ENCODE results near the gene GTF3C6.
"Not testable (repeated sequence)": the region's sequence is repeated elsewhere in the genome, so short reads cannot be mapped to it uniquely, and the experiment has no call there.

Gene GTF3C6

DNA sequence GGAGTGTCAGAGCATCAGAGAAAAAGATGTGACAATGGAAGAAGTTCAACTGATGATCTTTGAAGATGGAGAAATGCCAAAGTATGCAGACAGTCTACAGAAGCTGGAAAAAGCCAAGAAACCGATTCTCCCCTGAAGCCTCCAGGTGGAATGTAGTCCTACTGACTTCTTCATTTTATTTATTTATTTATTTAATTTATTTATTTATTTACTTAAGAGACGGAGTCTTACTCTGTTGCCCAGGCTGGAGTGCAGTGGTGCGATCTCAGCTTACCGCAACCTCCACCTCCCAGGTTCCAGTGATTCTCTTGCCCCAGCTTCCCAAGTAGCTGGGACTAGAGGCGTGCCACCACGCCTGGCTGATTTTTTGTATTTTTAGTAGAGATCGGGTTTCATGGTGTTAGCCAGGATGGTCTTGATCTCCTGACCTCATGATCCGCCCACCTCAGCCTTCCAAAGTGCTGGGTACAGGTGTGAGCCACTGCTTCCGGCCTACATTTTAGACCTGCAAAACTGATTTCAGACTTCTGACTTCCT lies 21.1 kb downstream of the GTF3C6 start:
- no peak for DNase-seq (ENCODE audit: low read depth, low spot score)

- no peak for DNase-seq (ENCODE audit: low read depth, low spot score)
Measured at GRCh38 chr6:110980227-110980626, 21.7 kb downstream of the GTF3C6 start.

DNA sequence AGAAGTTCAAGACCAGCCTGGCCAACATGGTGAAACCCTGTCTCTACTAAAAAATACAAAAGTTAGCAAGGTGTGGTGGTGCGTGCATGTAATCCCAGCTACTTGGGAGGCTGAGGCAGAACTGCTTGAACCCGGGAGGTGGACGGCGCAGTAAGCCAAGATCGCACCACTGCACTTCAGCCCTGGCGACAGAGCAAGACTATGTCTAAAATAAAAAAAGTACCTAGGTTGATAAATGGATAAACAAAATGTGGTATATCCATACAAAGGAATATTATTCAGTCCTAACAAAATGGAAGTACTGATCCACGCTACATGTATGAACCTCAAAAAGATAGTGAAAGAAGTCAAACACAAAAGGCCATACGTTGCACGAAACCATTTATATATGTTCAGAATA lies 22.1 kb downstream of the GTF3C6 start:
- no peak for DNase-seq (ENCODE audit: low read depth, low spot score)

DNA sequence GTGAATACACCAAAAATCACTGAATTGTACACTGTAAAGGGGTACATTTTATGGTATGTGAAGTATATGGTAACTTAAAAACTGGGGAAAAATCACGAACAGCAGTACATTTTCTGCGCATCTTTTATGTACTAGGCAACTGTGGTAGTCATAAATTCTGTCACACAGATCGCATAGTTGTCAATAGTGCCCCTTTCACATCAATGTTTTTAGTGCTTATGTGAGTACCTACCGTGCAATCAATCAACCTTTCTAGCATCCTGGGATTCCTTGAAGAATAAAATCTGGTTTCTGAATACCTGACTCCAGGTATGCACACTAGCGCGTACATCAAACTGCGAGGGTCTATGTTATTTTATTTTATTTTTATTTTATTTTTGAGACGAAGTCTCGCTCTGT lies 22.7 kb downstream of the GTF3C6 start:
- DNase-seq (ENCODE audit: low read depth, low spot score): no peak

- no peak for DNase-seq (ENCODE audit: low read depth, low spot score)
Measured at GRCh38 chr6:110990840-110991576, 32.5 kb downstream of the GTF3C6 start.

- DNase-seq (ENCODE audit: low read depth, low spot score): no peak
Measured at GRCh38 chr6:110996691-110997090, 38.2 kb downstream of the GTF3C6 start.

DNA sequence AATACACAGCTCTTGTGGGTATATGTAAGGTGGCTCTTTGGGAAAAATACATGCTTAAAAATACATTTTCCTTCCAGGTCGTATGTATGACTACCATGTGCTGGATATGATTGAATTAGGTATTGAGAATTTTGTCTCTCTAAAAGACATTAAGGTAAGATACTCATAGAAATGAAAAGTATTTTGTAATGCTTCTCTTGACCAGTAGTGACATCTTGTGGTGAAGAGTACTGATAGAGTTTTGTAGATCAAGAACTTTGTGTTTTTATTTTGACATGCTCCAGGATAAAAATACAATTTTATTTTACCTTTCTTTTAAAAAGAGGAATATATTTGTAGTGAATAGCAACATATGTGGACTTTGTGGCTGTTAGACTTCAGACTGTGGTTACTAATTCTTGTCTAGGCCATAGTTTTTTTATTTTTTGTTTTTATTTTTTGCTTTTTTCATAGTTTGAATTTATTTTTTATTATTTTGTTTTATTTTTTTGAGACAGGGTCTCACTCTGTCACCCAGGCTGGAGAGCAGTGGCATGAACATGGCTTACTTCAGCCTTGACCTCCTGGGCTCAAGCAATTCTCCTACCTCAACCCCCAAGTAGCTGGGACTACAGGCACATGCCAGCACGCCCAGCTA lies 41.2 kb downstream of the GTF3C6 start:
- DNase-seq (ENCODE audit: low read depth, low spot score): no peak

DNA sequence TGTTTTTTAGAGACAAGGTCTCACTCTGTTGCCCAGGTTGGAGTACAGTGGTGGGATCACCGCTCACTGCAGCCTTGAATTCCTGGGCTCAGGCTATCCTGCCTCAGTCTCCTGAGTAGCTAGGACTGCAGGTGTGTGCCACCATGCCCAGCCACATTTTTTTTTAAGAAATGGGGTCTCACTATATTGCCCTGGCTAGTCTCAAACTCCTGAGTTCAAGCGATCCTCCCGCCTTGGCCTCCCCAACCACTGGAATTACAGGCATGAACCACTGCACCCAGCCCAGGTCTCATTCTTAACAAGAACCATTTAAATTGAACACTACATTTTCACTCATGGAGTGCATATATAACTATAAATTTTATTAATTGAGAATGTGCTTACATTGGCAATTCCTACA lies 43.8 kb downstream of the GTF3C6 start:
- DNase-seq (ENCODE audit: low read depth, low spot score): no peak

DNA sequence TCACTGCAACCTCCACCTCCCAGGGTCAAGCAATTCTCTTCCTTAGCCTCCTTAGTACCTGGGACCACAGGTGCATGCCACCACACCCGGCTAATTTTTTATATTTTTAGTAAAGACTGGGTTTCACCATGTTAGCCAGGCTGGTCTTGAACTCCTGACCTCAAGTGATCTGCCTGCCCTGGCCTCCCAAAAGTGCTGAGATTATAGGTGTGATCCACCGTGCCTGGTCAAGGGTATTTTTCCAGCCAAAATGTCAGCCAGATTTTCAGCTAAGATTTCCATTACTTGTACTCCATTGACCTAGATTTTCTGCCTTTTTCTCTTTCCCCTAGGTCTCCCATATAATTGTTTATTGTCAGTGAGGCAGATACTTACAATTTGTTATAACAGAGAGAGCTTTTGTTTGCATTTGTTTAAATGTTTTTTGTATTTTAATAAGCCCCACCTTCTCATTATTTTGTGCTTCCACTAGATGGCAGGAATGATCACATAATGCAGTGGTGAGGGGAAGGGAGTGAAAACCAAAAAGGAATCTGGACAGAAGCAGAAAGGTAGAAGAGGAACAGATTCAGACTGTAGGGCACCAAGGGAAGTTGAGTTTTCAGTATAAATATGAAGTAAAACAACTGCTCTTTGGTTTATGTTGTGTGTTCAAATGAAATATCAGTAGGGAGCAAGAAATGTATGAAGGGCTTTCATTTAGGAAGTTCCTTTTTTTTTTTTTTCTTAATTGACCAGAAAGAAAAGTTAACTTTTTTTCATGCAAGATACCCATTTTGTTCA lies 53.0 kb downstream of the GTF3C6 start:
- DNase-seq (ENCODE audit: low read depth, low spot score): no peak

- no peak for DNase-seq (ENCODE audit: low read depth, low spot score)
Measured at GRCh38 chr6:111012143-111012452, 53.6 kb downstream of the GTF3C6 start.

GRCh38 chr6:111012520-111012919 lies 54.0 kb downstream of the GTF3C6 start:
- not testable (repeated sequence) for DNase-seq (ENCODE audit: low read depth, low spot score)

GRCh38 chr6:111013144-111013915 lies 54.8 kb downstream of the GTF3C6 start:
- no peak for DNase-seq (ENCODE audit: low read depth, low spot score)

DNA sequence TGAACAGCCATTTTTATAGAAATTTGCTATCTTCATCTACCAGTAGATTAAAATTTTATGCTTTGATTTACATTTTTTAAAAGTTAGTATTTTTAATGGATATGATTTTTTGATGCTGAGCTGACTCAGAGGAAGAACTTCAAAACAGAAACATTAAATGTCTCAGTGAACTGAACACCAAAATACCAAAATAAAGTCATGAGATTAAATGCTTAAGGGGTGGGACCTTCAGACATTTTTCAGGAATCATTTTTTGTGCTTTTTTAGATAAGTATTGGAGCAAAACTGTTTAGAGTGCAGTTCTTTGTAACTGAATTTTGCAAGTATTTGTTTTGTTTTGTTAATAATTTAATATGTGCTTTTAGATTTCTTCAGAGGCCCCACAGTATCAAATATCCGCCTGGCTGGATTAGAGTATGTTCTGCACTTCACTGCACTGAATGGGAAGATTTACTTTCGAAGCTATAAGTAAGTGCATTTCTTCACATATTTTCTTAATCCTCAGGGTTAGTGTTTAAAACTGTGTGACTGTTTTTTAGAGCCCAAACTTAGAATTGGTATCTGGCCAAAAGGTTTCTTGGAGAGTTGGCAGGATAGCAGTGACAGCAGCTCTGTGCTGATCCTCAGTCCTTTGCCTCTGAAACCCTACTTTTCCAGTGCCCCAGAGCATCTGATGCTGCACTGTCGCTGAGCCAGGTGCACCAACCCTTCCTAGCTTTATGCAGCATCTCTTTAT lies 57.1 kb downstream of the GTF3C6 start:
- DNase-seq (ENCODE audit: low read depth, low spot score): no peak

GRCh38 chr6:111017241-111017640 lies 58.7 kb downstream of the GTF3C6 start:
- not testable (repeated sequence) for DNase-seq (ENCODE audit: low read depth, low spot score)

All from activated CD4-positive, CD25-positive, alpha-beta regulatory T cell treated with anti-CD3 and anti-CD28 coated beads, Interleukin-2, amount 50 U/mL, for 16 hours (primary cell).